ENCODE results near the gene CCL11. TPM values are rescaled to one million over a fixed set of nuclear protein-coding genes. Genes with fewer than 3 reads are reported as not detected.

CCL11 gene
- total and polyA plus RNA-seq, 2 of the 13 experiments (the other 11 are each of a cell fraction or from before 2014, with no cell fraction given) = not detected

GRCh38 chr17:34290586-34290985, 5.0 kb downstream of the CCL11 start:
- TF ChIP-seq ZNF768 (CRISPR knock-in tag; IDR thresholded peaks at IDR 0.05) (no peak), ZFP41 (CRISPR knock-in tag; IDR thresholded peaks at IDR 0.05; ENCODE audit: borderline replicate concordance) (no peak), TEF (CRISPR knock-in tag; IDR thresholded peaks at IDR 0.05) (no peak), AGO2 (optimal IDR thresholded peaks at IDR 0.05; ENCODE audit: low read depth, low read length) (no peak), KLF11 (CRISPR knock-in tag; IDR thresholded peaks at IDR 0.05) (no peak), ZZZ3 (CRISPR knock-in tag; IDR thresholded peaks at IDR 0.05; ENCODE audit: borderline replicate concordance) (no peak), ZSCAN25 (CRISPR knock-in tag; IDR thresholded peaks at IDR 0.05) (no peak), STAT5B (CRISPR knock-in tag; IDR thresholded peaks at IDR 0.05) (no peak), RBM22 (optimal IDR thresholded peaks at IDR 0.05; ENCODE audit: low read length) (no peak), SNAPC5 (CRISPR knock-in tag; IDR thresholded peaks at IDR 0.05; ENCODE audit: borderline replicate concordance) (no peak), TCF7L2 (IDR thresholded peaks at IDR 0.05; ENCODE audit: low read depth, low read length) (no peak)
- TF ChIP-seq, protein P1, sequence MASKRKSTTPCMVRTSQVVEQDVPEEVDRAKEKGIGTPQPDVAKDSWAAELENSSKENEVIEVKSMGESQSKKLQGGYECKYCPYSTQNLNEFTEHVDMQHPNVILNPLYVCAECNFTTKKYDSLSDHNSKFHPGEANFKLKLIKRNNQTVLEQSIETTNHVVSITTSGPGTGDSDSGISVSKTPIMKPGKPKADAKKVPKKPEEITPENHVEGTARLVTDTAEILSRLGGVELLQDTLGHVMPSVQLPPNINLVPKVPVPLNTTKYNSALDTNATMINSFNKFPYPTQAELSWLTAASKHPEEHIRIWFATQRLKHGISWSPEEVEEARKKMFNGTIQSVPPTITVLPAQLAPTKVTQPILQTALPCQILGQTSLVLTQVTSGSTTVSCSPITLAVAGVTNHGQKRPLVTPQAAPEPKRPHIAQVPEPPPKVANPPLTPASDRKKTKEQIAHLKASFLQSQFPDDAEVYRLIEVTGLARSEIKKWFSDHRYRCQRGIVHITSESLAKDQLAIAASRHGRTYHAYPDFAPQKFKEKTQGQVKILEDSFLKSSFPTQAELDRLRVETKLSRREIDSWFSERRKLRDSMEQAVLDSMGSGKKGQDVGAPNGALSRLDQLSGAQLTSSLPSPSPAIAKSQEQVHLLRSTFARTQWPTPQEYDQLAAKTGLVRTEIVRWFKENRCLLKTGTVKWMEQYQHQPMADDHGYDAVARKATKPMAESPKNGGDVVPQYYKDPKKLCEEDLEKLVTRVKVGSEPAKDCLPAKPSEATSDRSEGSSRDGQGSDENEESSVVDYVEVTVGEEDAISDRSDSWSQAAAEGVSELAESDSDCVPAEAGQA (IDR thresholded peaks at IDR 0.05; ENCODE audit: low read depth) = no peak
- TF ChIP-seq, protein P1 (CRISPR knock-in tag; IDR thresholded peaks at IDR 0.05; ENCODE audit: borderline replicate concordance) = no peak
- ChIA-PET POLR2A (no interaction called here), CTCF (ENCODE audit: low intra/inter-chr PET ratio, low total read pairs) (no interaction called here)
- in situ Hi-C loops (cut with HindIII; ENCODE audit: extremely low pct_ligation_motif_present, low pct_unique_long_range_greater_than_20kb) (no loop called here), intact Hi-C loops (cut with micrococcal nuclease; ENCODE audit: unreplicated experiment) (no loop called here)
- no peak for FAIRE-seq
- Histone ChIP-seq H2AFZ (ENCODE audit: low read length) (no peak overlapping the region), H4K20me1 (ENCODE audit: insufficient read depth, low read length) (no peaks in the 10 kb centered on the region), H3K9ac (ENCODE audit: insufficient read depth, low read depth, low read length) (no peak overlapping the region), H3K27ac (ENCODE audit: extremely low read length, insufficient read depth, low read length) (no peak overlapping the region), H3K4me1 (ENCODE audit: insufficient read depth, low read length) (no peaks in the 10 kb centered on the region), H3K27me3 (ENCODE audit: control insufficient read depth in 1 of 2, insufficient read depth in 2 of 2, low read length in 2 of 2) (no peaks in the 10 kb centered on the region; a peak in 1 of 5 replicates), H3K4me3 (replicated peaks in 1 of 3; ENCODE audit: insufficient read depth in 1 of 3, low read depth in 2 of 3, low read length in 3 of 3) (no peak overlapping the region), H3K9me3 (ENCODE audit: low read length) (0 out of 2 replicates have a peak, but pooled peaks cover 5% of the 10 kb centered on the region), H3K36me3 (replicated peaks in 1 of 2; ENCODE audit: control insufficient read depth in 1 of 2, insufficient read depth in 2 of 2, low read length in 2 of 2) (no peaks in the 10 kb centered on the region), H3K4me2 (ENCODE audit: low read depth, low read length) (no peak overlapping the region), H3K79me2 (ENCODE audit: insufficient read depth, low read length) (no peaks in the 10 kb centered on the region)
- no TSS peak for BruUV-seq (replicated peaks)
- no peak for ATAC-seq
- DNase-seq (ENCODE audit: low spot score) = no peak
- WGBS (ENCODE audit: low lambda C conversion rate) = 18% methylated on average over 1 of the region's 4 CpGs
